ENCODE data around the gene ZNF518A. TPM values are rescaled to one million over a fixed set of nuclear protein-coding genes. Genes with fewer than 3 reads are reported as not detected.

Gene ZNF518A
- total and polyA plus RNA-seq, 2 of the 13 experiments (the other 11 are each of a cell fraction or from before 2014, with no cell fraction given): 21.7 to 37.1 TPM

- TF ChIP-seq DMTF1 (CRISPR knock-in tag; IDR thresholded peaks at IDR 0.05) (no peak), NBN (conservative IDR thresholded peaks at IDR 0.05) (no peak), ZNF30 (CRISPR knock-in tag; IDR thresholded peaks at IDR 0.05) (no peak), SMARCE1 (IDR thresholded peaks at IDR 0.05; ENCODE audit: borderline replicate concordance) (no peak), ADNP (CRISPR knock-in tag; IDR thresholded peaks at IDR 0.05) (no peak), ZNF773 (CRISPR knock-in tag; IDR thresholded peaks at IDR 0.05; ENCODE audit: borderline replicate concordance) (no peak), KDM1A (CRISPR knock-in tag; IDR thresholded peaks at IDR 0.05) (0 out of 2 replicates have a peak, but pooled peaks have one; percentile 3), ZBTB43 (CRISPR knock-in tag; conservative IDR thresholded peaks at IDR 0.05) (no peak; the same call in 1 of the 2 replicates), RFXAP (CRISPR knock-in tag; IDR thresholded peaks at IDR 0.05; ENCODE audit: borderline replicate concordance) (no peak; the same call in 1 of the 2 replicates), RXRA (CRISPR knock-in tag; IDR thresholded peaks at IDR 0.05) (0 out of 2 replicates have a peak, but pooled peaks have one; percentile 14), ZNF678 (CRISPR knock-in tag; IDR thresholded peaks at IDR 0.05) (no peak), ZNF10 (CRISPR knock-in tag; IDR thresholded peaks at IDR 0.05; ENCODE audit: borderline replicate concordance, low read depth) (no peak), ZBTB4 (CRISPR knock-in tag; IDR thresholded peaks at IDR 0.05; ENCODE audit: borderline replicate concordance) (peak; percentile 77; the same call in 1 of the 2 replicates), THAP8 (CRISPR knock-in tag; IDR thresholded peaks at IDR 0.05; ENCODE audit: borderline replicate concordance) (no peak), KDM5B (CRISPR knock-in tag; IDR thresholded peaks at IDR 0.05; ENCODE audit: borderline replicate concordance) (no peak; the same call in 1 of the 2 replicates), KDM2A (CRISPR knock-in tag; IDR thresholded peaks at IDR 0.05; ENCODE audit: borderline replicate concordance, low read depth) (no peak), SRSF9 (IDR thresholded peaks at IDR 0.05; ENCODE audit: borderline replicate concordance, insufficient read depth, low read depth, low read length, poor library complexity, severe bottlenecking) (no peak), TEAD3 (CRISPR knock-in tag; optimal IDR thresholded peaks at IDR 0.05; ENCODE audit: borderline replicate concordance) (no peak)
These were observed 5.6 kb upstream of the ZNF518A start (continued) for GRCh38 chr10:96124230-96125141.
